Stimulated activated CD4-positive, alpha-beta T cell treated with anti-CD3 and anti-CD28 coated beads, Interleukin-15, amount 100 ng/mL, for 48 hours (primary cell): ENCODE results near the gene OTUD5.

Experiments used
- DNase-seq, 2 donors: peaks; one replicate each; pipeline ENCODE4 v3.0.0-alpha.2; 2020; ENCODE audit warnings: low read depth in 2 of 2

Gene OTUD5

GRCh38 chrX:48972220-48973164 lies 15.1 kb upstream of the OTUD5 start:
- DNase-seq, result no peak

GRCh38 chrX:48971249-48972219 lies 14.1 kb upstream of the OTUD5 start, which contains the start of gene KCND1:
TSS of gene KCND1 (minus strand) at chrX:48971844. CDS start at chrX:48970271, 1,573 bp downstream.
- DNase-seq, result no peak

GRCh38 chrX:48969471-48969870 lies 12.1 kb upstream of the OTUD5 start:
- no peak for DNase-seq

GRCh38 chrX:48968377-48968776 lies 11.0 kb upstream of the OTUD5 start:
- no peak for DNase-seq

- no peak for DNase-seq
Observed at GRCh38 chrX:48966796-48967579, 9.6 kb upstream of the OTUD5 start.

- no peak for DNase-seq
Observed at GRCh38 chrX:48965959-48966358, 8.6 kb upstream of the OTUD5 start.

GRCh38 chrX:48961585-48962091 lies 4.2 kb upstream of the OTUD5 start:
- no peak for DNase-seq

GRCh38 chrX:48960291-48960690 lies 2.9 kb upstream of the OTUD5 start:
- no peak for DNase-seq

GRCh38 chrX:48958635-48959094 lies 1.3 kb upstream of the OTUD5 start:
- DNase-seq, result no peak

- peak; percentile 88 to 90 for DNase-seq
Observed at GRCh38 chrX:48957827-48958634, 624 bp upstream of the OTUD5 start.

- no peak for DNase-seq
Observed at GRCh38 chrX:48956728-48957414, 536 bp downstream of the OTUD5 start.

GRCh38 chrX:48948589-48948988 lies 8.8 kb downstream of the OTUD5 start:
- DNase-seq, result no peak

GRCh38 chrX:48945517-48946348 lies 11.7 kb downstream of the OTUD5 start:
- no peak for DNase-seq

GRCh38 chrX:48942895-48943294 lies 14.5 kb downstream of the OTUD5 start:
- DNase-seq, result no peak

- DNase-seq, result no peak
Observed at GRCh38 chrX:48940404-48940955, 16.9 kb downstream of the OTUD5 start.

GRCh38 chrX:48939524-48940228 lies 17.7 kb downstream of the OTUD5 start:
- no peak for DNase-seq

GRCh38 chrX:48938721-48939425 lies 18.5 kb downstream of the OTUD5 start:
- DNase-seq, result peak; percentile 71 to 78
